Jurkat, Clone E6-1 (cell line): ENCODE measurements around the gene CP.
"Not testable (repeated sequence)": the region's sequence is repeated elsewhere in the genome, so short reads cannot be mapped to it uniquely, and the experiment has no call there.

ENCODE experiments used
- DNase-seq: peaks from one replicate; pipeline ENCODE4 v3.0.0-alpha.2; 2011; ENCODE audit warnings: low read depth, low spot score
- H3K4me3 ChIP-seq: 2 replicates; pipeline ENCODE4 v1.5.1; 2011; ENCODE audit warnings: mild to moderate bottlenecking, low read length, control low read depth, moderate library complexity

The CP gene

GRCh38 chr3:149196805-149197592 lies 24.6 kb downstream of the CP start:
- not testable (repeated sequence) for H3K4me3 ChIP-seq, DNase-seq

- no peak for DNase-seq
- no peak overlapping the region for H3K4me3 ChIP-seq
These were observed 26.4 kb downstream of the CP start for GRCh38 chr3:149195221-149195620.

- no peak for DNase-seq
- H3K4me3 ChIP-seq: no peak overlapping the region
These were observed 33.1 kb downstream of the CP start for GRCh38 chr3:149188494-149188893.

- no peak overlapping the region for H3K4me3 ChIP-seq
- no peak for DNase-seq
These were observed 34.9 kb downstream of the CP start for GRCh38 chr3:149186721-149187120.

GRCh38 chr3:149186219-149186618 lies 35.4 kb downstream of the CP start:
- no peak overlapping the region for H3K4me3 ChIP-seq
- DNase-seq: no peak

- no peak overlapping the region for H3K4me3 ChIP-seq
- no peak for DNase-seq
These were observed 40.4 kb downstream of the CP start for GRCh38 chr3:149181182-149181581.

- DNase-seq: no peak
- H3K4me3 ChIP-seq: no peak overlapping the region
These were observed 41.5 kb downstream of the CP start for GRCh38 chr3:149180057-149180573.

GRCh38 chr3:149179220-149179619 lies 42.4 kb downstream of the CP start:
- H3K4me3 ChIP-seq: no peak overlapping the region
- no peak for DNase-seq

- no peak for DNase-seq
- H3K4me3 ChIP-seq: no peak overlapping the region
These were observed 44.5 kb downstream of the CP start for GRCh38 chr3:149177122-149177521.

GRCh38 chr3:149174901-149175300 lies 46.7 kb downstream of the CP start:
- H3K4me3 ChIP-seq: no peak overlapping the region
- peak; percentile 47 for DNase-seq

GRCh38 chr3:149170672-149171071 lies 51.0 kb downstream of the CP start:
- DNase-seq: no peak

GRCh38 chr3:149167898-149168297 lies 53.7 kb downstream of the CP start:
- no peak overlapping the region for H3K4me3 ChIP-seq
- DNase-seq: no peak

More at GRCh38 chr3:149170672-149171071, 51.0 kb downstream of the CP start:
- H3K4me3 ChIP-seq: no peak overlapping the region

- DNase-seq: peak; percentile 54
- H3K4me3 ChIP-seq: no peak overlapping the region
These were observed 58.6 kb downstream of the CP start for GRCh38 chr3:149163066-149163465.

- DNase-seq: no peak
- H3K4me3 ChIP-seq: no peak overlapping the region
These were observed 59.6 kb downstream of the CP start for GRCh38 chr3:149162007-149162406.

GRCh38 chr3:149160754-149161300 lies 60.8 kb downstream of the CP start:
- no peak for DNase-seq
- no peak overlapping the region for H3K4me3 ChIP-seq

GRCh38 chr3:149153402-149153801 lies 68.2 kb downstream of the CP start:
- no peak overlapping the region for H3K4me3 ChIP-seq
- no peak for DNase-seq

GRCh38 chr3:149152420-149152819 lies 69.2 kb downstream of the CP start:
- H3K4me3 ChIP-seq: no peak overlapping the region
- peak; percentile 39 for DNase-seq

- DNase-seq: no peak
- H3K4me3 ChIP-seq: no peak overlapping the region
These were observed 69.8 kb downstream of the CP start for GRCh38 chr3:149151843-149152242.

- no peak for DNase-seq
- no peak overlapping the region for H3K4me3 ChIP-seq
These were observed 71.2 kb downstream of the CP start for GRCh38 chr3:149150436-149150835.

GRCh38 chr3:149145974-149146373 lies 75.7 kb downstream of the CP start:
- no peak overlapping the region for H3K4me3 ChIP-seq
- DNase-seq: no peak

- no peak overlapping the region for H3K4me3 ChIP-seq
- no peak for DNase-seq
These were observed 76.3 kb downstream of the CP start for GRCh38 chr3:149145356-149145755.
